Stimulated activated CD8-positive, alpha-beta memory T cell treated with anti-CD3 and anti-CD28 coated beads, Interleukin-15, amount 100 ng/mL, for 1 hour (primary cell): ENCODE results near the gene LIMS2.

ENCODE experiments used
- DNase-seq: peaks from one replicate; pipeline ENCODE4 v3.0.0-alpha.2; 2020; ENCODE audit warnings: low read depth

Gene LIMS2

DNA sequence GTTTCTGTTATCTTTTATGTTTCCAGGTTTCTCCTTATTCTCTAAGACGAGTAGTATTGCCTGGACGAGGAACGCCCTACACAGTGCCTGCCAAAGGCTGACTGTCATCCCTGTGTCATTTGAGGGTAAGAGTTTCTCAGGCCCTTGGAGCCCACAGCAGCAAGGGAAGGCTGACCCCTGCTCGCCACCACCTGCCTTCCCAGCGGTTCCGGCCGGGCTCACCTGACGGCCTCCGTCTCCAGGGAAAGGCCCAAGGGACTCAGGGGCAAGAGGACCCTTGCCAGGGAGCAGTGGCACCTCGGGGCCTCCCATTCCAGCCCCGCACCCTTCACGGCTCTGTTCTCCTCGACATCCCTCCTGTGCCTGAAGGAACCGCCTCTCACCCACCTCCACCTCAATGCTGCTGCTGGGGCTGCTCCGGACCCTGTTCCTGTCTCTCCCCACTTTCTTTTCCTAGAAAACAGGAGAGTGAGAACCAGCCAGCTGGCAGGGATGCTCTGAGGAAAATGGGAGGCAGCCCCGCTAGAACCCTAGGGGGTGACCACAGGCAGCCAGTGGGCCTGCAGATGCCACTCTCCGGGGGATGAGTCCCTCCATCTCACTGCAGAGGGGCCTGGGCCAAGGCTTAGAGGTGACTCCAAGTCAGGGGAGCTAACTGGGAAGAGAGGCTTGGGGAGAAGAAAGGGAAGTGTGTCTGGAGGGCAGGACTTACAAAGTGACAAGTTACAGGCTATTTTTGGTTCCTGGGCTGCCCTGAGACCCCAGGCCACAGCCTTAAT lies 1.9 kb downstream of the LIMS2 start:
- no peak for DNase-seq

DNA sequence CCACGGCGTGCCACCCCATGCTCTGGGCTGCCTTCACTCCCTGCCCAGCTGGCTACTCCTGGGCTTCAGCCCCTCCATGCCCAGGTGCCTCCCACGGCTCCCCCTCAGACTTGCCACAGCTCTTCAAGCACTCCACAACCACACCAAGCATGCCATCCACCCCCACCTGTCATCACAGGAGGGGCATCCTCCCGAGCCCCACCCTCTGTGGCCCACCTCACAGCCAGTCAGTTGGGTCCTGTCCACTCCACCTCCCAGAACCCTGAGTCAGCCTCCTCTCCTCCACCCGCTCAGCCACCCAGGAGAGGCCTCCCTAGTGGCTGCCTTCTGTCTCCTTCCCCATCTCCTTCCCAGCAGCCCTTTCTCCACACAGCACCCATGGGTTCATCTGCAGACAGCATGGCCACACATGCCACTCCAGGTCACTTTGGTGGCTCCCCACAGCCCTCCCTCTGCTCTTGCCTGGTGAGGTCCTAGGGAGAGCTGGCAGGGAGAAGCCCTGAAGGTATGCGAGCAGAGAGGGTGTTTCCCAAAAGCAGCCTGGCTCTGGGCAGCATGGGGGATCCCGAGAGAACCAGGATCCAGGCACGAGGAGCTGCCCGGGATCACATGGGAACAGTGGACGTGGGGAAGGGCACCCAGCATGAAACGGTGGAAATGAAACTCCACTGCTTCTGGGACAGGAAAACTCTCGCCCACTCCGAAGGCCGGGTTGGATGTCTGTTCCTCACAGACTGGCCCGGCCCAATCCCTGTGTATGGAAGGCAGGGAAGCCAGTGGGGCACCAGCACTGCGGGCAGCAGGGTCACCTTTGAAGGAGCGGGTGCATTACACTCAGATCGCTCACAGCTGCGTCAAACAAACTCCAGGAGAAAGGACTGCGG lies 2.7 kb downstream of the LIMS2 start:
- no peak for DNase-seq

DNA sequence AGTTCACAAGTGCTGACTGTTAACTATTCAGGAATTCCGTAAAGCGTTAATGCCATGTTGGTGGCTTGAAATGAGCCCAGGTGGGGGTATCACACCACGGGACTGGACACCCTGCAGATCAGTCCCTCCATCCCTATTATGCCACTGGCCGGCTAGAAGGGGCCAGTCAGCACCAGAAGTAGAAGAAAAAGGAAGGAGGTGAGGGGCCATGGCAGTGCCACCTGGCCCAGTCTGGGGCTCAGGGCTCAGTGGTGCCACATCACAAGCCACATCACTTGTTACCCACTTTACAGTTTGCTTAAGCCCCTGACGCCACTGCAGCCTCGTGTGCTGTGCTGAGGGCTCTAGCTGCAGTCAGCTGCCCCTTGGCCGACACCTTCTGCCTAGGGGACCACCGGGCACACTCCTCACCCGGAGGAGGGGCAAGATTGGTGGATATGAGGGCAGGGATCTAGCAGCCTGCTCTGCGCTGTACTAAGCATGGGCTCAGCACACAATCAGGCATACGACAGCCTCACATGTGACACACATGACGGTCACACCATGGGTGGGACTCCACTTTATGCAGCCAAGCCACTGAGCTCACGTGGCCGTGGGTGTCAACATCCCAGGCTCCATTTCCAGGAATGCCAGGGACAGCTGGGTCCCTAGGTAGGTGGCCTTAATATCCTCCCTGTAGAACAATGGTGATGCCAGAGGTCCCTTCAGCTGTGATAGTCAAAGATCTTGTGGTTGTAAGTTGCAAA lies 3.6 kb downstream of the LIMS2 start:
- no peak for DNase-seq

DNA sequence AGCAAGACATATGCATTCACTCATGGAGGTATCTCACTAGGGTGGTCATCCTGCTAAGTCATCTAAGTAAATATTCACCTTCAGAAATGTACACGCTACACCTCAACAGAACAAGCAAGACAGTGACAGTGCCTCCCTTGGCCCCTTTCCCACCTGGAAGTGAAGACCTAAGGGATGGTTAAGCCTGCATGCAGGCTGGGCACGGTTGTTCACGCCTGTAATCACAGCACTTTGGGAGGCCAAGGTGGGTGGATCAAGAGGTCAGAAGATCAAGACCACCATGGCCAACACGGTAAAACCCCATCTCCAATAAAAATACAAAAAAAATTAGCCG lies 4.4 kb downstream of the LIMS2 start:
- DNase-seq, result no peak

DNA sequence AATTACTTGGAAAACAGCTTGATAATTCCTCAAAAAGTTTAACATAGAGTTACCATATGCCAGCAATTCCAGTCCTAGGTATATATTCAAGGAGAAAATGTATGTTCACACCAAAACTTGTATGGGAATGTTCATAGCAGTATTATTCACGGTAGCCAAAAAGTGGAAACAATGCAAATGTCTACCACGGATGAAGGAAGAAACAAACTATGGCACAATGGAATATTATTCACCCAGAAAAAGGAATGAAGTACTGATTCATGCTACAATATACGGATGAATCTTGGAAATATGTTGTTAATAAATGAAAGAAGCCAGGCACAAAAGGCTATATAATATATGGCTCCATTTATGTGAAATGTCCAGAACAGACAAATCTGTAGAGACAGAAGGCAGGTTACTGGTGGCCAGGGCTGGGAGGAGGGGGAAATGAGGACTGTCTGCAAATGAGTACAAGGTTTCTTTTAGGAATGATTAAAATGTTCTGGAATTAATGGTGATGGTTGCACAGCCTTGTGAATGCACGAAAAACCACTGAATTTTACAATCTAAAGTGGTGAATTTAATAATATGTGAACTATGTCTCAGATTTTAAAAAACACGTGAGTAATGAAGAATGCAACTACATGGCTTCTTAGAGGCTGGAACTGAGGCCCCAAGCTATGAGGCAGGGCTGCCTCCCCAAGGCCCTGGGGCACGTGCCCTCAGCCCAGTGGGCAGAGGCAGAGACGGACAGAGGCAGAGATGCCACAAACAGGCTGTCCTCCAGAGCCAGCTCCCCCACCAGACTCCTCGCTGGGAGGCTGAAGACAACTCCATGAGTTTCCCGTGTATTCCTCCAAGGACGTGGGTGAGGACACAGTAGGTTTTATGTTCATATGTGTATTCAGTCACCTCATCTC lies 5.0 kb downstream of the LIMS2 start:
- DNase-seq, result no peak

DNA sequence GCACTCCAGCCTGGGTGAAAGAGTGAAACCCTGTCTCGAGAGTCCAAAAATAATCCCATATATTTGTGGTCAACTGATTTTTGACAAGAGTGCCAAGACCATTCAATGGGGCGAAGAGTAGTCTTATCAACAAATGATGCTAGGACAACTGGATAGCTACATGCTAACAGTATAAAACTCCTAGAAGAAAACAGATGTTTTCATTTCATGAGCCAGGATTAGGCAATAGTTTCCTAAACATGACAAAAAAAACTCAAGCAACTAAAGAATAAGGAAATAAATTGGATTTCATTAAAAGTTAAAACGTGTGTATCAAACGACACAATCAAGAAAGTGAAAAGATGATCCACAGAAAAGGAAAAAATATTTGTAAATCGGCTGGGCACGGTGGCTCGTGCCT lies 6.3 kb downstream of the LIMS2 start:
- DNase-seq, result no peak

DNA sequence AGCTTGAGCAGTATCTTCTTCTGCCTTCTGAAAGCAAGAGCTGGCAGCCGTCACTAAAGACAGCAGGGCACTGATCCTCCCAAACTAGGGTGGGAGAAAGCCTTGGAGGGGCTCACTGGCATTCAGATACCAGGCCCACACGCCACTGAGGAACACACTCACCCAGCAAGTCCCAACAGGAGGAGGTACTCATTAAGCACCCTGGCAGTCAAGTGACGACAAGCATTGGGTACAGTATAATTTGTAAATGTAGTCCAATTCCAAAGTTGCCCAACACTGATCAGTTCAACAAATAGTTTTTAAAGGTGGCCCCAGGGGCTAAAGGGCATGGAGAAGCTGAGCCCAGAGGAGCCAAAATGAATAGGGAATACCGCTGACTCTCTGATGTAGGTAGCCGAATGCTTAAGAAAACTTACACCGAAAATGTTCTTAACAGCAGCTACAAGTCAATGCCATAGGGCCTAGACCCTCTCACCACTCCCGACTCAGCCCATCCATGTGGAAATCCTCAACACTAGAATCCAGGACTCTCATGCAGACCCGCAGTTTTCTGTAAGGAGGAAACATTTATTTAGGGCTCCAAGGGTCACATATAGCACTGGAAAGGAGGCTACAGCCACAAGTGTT lies 9.9 kb downstream of the LIMS2 start:
- DNase-seq, result no peak

DNA sequence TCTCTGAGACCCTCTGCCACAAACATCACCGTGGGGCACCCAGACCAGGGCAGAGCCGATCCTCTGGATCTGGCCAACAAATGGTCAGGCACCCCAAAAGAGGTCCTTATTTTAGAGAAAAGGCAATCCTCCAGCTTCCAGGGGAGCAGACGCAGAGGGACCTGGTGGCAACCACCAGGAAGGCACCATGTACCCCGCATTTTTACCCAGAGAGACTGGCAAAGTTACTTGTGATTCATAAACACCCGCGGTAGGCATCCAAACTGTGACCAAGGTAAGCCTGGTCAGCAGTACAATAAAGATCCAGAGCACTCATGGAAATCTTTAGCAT lies 10.5 kb downstream of the LIMS2 start:
- DNase-seq, result no peak

DNA sequence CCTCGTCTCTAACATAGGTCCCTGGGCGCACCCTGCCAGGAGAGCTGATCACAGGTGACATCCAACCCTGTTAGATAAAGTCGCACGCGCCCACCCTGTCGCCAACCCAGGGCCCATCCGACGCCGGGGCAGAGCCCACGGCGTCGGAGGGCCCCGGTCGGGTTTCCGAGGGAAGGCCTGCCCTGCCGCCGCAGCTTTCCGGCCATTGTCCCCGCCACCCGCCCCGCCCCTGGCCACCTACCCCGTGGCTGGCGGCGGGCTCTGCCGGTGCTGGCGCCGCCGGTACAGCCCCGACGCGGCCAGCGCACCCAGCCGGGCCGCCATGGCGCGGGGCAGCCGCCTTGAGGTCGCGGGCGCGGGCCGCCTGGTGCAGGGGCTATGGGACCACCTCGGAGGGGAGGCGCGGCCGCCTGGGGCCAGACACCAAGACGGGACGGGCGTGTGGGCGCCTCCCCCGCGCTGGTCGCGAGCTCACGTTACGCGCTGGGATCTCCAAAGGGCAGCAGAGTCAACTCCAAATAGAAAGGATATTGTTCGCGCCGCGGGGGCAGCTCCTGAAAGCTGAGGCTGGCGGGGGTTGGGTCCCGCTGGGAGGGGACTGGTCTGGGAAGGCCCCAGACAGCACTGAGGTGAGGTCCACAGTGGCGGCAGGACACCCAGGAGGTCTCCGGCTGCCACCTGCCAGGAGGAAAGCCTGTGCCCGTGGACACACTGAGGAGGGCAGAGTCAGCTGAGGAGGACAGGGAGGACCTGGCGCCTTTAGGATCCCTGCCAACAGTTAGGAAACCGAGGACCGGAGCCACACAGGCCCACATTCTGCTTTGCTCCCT lies 11.1 kb downstream of the LIMS2 start:
- DNase-seq, result no peak

DNA sequence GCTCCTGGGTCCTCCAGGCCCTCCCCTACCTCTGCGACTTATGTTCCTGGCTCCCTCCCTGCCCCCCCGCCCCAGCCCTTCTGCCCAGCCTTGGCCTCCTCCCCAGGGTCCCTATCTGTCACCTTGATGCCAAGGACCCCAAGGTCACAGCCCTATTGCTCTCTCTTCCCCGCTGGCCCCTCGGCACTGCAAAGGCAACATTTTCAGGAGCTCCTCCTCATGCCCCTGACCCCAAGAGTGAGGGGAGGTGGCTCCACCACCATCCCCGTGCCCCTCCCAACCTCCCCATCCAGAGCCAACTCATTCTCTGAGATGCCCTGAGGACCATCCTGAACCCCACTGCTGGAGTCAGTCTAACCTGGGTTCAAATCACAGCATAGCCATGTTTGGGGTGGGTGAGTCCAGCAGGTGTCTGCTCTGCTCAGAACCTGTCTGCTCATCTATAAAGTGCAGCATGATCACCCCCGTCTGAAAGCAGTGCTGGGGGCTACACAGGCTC lies 11.7 kb downstream of the LIMS2 start:
- DNase-seq, result no peak

DNA sequence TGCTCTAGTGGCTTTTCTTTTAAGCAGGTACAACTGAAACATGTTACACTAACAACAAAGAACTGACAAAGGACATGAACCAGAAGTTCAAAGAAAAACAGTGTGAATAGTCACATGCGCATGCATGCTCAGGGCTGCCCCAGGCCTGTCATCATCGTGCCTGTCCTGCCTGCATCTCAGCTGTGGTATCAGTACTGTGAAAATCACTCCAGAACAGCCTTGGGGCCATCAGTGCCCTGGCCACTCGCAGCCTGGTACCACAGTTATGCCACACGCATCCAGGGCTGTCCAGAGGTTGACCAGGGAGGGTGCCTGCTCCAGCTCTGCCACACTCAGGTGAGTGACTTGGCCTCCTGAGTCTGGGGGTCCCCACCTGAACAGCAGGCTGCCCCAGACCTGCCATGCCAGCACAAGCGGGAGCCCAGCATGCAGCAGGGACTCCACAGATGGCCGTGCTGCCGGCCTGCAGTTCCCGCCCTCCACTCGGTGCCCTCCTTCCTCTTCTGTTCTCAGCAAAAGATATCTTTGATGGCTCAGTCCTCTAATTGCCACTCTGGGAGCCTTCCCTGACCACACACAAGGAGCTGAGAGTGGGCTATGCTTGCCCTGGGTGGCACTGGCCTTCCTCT lies 12.3 kb downstream of the LIMS2 start:
- no peak for DNase-seq

DNA sequence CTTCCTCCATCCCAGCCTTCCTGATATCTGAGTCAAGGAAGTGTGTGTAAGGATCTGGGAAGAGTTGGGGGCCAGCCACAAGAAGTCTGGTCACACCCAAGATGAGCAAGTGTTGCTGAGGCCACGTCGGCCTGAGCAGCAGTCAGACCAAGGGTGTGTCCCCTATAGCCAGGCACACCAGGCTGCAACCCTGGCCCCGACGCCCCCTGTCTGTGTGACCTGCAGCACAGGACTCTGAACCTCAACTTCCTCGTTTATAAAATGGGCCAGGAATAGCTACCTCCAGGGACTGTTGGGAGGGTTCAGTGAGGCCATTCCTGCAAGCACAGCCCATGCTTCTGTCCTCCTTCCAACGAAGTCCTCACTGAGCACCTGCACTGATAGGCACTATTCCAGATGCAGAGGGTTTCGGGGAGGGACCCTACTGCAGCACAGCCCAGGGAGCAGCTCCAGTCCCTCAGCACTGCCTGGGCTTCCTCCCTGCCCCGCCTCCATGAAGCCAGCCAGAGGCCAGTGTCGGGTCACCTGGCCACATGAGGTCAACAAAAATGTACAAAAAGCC lies 13.3 kb downstream of the LIMS2 start:
- DNase-seq, result no peak

DNA sequence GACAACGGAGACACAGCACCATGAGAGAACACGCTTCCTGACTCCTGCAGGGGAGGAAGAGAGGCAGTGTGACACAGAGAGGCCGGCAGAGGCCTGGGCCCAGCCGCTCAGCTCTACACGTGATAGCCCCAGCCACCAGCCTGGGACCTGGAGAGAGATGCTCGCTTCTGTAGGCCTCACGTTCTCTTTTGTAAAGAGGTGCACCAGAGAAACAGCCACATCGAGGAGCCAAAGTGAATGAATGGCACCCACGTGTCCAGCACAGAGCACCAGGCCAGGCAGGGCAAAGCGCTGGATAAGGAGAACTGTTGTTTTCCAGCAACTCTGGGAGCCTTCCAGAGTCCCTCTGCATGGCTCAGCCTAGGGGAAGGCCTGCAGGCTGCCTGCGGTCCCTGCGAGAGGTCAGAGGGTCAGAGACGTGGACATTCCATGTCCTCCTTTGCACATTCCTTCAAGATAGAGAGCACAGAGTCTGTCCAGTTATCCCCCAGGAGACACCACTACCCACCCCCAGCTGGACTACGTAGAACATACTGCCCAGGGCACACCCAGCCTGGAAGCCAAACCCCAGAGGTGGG lies 14.2 kb downstream of the LIMS2 start:
- DNase-seq, result no peak

DNA sequence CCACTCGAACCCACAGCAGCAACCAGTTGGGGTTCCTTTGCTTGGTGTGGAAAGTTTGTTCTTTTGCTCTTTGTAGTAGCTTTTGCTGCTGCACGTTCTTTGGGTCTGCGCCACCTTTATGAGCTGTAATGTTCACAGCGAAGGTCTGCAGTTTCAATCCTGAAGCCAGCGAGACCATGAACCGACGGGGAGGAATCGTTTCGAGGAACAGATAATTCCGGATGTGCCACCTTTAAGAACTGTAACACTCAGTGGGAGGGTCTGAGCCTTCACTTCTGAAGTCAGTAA lies 15.1 kb downstream of the LIMS2 start:
- DNase-seq, result no peak

DNA sequence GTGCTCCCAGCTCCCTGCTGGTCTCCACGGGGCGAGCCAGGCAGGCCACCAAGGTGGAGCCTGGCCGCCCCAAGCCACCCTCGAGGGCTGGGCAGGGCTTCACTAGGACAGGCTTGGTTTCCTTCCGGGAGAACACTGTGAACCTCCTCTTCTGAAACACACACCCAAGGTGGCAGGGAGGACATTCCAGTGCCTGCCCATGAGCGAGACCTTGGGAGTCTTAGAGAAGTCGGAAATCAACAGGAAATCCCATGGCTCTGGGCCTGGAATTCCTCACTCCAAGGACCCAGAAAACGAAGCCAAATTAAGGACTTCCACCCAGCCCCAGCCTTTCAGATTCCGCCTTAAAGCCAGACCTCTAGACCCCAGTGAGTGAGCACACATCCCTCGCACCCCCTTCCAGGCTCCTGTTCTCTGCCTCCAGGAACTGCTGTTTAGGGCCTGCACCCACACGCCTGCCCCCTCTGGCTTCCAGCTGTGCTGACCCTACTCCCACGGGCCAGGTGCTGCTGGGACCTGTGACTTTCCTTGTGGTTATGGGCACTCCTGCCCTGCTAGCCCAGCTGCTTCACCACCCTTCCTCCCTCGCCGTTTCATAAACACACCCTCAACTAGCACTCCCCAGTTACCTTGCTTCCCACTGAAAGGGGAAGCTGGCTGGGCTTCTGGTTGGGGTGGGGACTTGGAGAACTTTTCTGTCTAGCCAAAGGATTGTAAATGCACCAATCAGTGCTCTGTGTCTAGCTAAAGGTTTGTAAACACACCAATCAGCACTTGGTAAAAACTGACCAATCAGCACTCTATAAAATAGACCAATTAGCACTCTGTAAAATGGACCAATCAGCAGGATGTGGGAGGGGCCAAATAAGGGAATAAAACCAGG lies 15.7 kb downstream of the LIMS2 start:
- no peak for DNase-seq

DNA sequence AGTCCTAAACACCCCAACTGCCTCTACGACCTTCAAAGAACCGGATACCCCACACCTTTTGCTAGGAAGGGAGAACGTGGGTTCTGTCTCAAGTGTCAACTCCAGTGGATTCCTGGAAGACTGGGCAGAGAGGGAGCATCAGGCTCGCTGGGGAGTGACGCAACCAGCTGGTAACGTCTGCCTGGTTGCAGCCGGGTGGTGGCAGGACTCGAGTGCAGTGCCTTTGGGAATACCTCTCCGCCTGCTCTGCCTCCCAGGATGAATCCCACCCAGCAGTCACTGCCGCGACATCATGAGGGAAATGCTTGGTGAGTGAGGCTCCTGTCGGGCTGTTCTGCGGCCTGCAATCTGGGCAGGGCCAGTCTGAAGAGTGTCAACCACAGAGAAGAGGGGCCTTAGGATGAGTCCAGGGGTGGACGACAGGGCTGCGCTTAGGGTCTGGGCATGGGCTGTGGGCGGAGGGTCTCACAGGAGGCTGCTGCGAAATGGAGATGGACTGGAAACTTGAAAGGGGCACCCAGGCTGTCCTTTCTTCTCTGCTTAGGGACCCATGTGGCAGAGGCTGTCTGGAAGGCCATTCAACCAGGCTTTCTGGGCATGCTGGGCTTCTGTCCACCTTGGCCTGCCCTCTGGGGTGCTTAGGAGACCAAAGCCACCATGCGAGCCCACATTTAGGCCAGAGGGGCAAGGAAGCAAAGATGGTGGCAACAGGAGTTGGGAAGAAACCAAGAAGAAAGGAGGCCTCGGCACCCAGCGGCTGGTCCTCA lies 16.5 kb downstream of the LIMS2 start:
- no peak for DNase-seq

DNA sequence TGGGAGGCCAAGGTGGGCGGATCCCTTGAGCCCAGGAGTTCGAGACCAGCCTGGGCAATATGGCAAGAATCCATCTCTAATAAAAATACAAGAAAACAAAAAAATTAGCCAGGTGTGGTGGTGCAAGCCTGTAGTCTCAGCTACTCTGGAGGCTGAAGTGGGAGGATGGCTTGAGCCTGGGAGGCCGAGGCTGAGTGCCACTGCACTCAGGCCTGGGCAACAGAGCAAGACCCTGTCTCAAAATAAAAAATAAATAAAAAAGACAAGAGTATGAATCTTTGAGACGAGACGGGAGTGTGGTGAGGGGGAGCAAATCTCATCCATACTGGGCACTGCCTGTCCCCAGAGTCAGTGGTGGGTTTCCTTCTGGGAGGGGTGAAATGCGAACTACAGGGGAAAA lies 17.2 kb downstream of the LIMS2 start:
- DNase-seq, result no peak

DNA sequence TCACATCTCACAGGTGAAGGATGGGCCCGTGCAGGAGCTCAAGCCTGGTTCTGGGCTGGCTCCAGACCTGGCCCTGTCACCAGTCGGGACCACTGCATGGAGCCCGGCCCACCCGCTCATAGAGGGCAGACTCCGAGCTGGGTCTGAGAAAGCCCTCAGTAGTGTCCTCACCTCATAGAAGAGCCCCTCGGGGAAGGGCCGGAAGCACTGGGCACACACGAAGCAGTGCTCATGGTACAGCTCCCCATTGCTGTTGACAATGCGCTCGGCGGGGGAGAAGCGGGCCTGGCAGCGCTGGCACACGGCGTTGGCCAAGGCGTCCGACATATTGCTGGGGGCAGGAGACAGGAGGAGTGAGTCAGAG lies 18.1 kb downstream of the LIMS2 start:
- DNase-seq, result no peak
